MM.1S (cell line): Measurements from ENCODE around the gene WWTR1.

Source experiments
- DNase-seq: peaks from one replicate; pipeline ENCODE4 v3.0.0-alpha.2; 2015
- H2AFZ ChIP-seq: fragments of 300-600 bp; sonication (generic); 2 replicates; pipeline ENCODE4 v1.6.0; 2016; ENCODE audit warnings: antibody characterized with exemption, low read length
- H3F3A ChIP-seq: fragments of 300-600 bp; sonication (generic); 2 replicates; pipeline ENCODE4 v1.6.1; 2016; ENCODE audit warnings: mild to moderate bottlenecking, antibody characterized with exemption, low read length, moderate library complexity, mixed read lengths; ENCODE audit not compliant: insufficient read depth
- H3K27ac ChIP-seq: fragments of 300-600 bp; sonication (generic); 2 replicates; pipeline ENCODE4 v1.5.1; 2016; ENCODE audit warnings: mild to moderate bottlenecking, low read length
- H3K27me3 ChIP-seq: fragments of 300-600 bp; sonication (generic); replicated peaks from 2 replicates; pipeline ENCODE4 v1.6.0; 2016; ENCODE audit warnings: low read length; ENCODE audit not compliant: insufficient read depth
- H3K36me3 ChIP-seq: fragments of 300-600 bp; sonication (generic); replicated peaks from 2 replicates; pipeline ENCODE4 v1.6.1; 2016; ENCODE audit warnings: mild to moderate bottlenecking, low read length, mixed read lengths; ENCODE audit not compliant: insufficient read depth
- H3K4me1 ChIP-seq: fragments of 300-600 bp; sonication (generic); 2 replicates; pipeline ENCODE4 v1.6.1; 2016; ENCODE audit warnings: low read length, mixed read lengths
- H3K4me2 ChIP-seq: fragments of 300-600 bp; sonication (generic); 2 replicates; pipeline ENCODE4 v1.6.0; 2016; ENCODE audit warnings: low read depth, low read length
- H3K4me3 ChIP-seq: fragments of 300-600 bp; sonication (generic); 2 replicates; pipeline ENCODE4 v1.5.1; 2016; ENCODE audit warnings: low read length, mixed read lengths
- H3K79me2 ChIP-seq: fragments of 300-600 bp; sonication (generic); 2 replicates; pipeline ENCODE4 v1.6.1; 2016; ENCODE audit warnings: mixed run types, low read length, mixed read lengths
- H3K9ac ChIP-seq: fragments of 300-600 bp; sonication (generic); 2 replicates; pipeline ENCODE4 v1.6.1; 2016; ENCODE audit warnings: low read length, mixed read lengths
- H3K9me2 ChIP-seq: fragments of 300-600 bp; sonication (generic); replicated peaks from 2 replicates; pipeline ENCODE4 v1.6.1; 2016; ENCODE audit warnings: mild to moderate bottlenecking, low read length, mixed read lengths; ENCODE audit not compliant: insufficient read depth
- H3K9me3 ChIP-seq: fragments of 300-600 bp; sonication (generic); replicated peaks from 2 replicates; pipeline ENCODE4 v1.6.1; 2016; ENCODE audit warnings: mild to moderate bottlenecking, low read length, mixed read lengths; ENCODE audit not compliant: insufficient read depth
- H4K20me1 ChIP-seq: fragments of 300-600 bp; sonication (generic); 2 replicates; pipeline ENCODE4 v1.6.1; 2016; ENCODE audit warnings: mild to moderate bottlenecking, low read length, moderate library complexity, mixed read lengths; ENCODE audit not compliant: insufficient read depth
- CTCF ChIP-seq: fragments of 300-600 bp; sonication (generic); IDR thresholded peaks from 2 replicates; pipeline ENCODE4 v1.5.1; 2016; ENCODE audit warnings: antibody characterized with exemption, low read length, mixed read lengths
- EZH2 ChIP-seq: fragments of 300-600 bp; sonication (generic); optimal IDR thresholded peaks from 2 replicates; pipeline ENCODE3; 2017; ENCODE audit warnings: low read depth, mild to moderate bottlenecking, antibody characterized with exemption, low read length, mixed read lengths
- EZH2phosphoT487 ChIP-seq: fragments of 300-600 bp; sonication (generic); IDR thresholded peaks from 2 replicates; pipeline ENCODE4 v1.6.1; 2018; ENCODE audit warnings: antibody characterized with exemption, low read length

WWTR1 gene

DNA sequence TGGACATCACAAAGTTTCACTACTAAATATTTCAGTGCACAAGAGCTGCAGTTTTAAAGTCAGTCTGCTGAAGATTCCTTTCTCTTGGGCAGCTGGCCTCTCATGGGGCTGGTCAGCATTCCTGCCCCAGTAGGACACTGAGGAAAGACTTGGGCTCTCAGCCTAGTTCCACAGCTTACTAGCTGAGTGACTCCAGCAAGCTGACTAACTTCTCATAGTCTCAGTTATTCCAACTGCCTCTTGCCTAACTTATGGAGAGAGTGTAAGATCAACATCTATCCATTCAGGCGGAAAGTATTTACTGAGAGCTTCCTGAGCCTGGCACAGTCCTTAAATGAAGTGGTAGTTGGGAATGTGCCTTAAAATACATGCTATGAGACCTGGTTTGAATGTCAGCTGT lies 156.3 kb downstream of the WWTR1 start:
- no peak overlapping the region for H3K4me2 ChIP-seq
- no peaks in the 10 kb centered on the region for H3K4me1 ChIP-seq
- H4K20me1 ChIP-seq = no peaks in the 10 kb centered on the region
- no peaks in the 10 kb centered on the region for H3K27me3 ChIP-seq
- TF ChIP-seq CTCF (no peak), EZH2 (no peak), EZH2phosphoT487 (no peak)
- H3K36me3 ChIP-seq = no peaks in the 10 kb centered on the region
- no peak overlapping the region for H3K27ac ChIP-seq
- no peak overlapping the region for H2AFZ ChIP-seq
- H3K9ac ChIP-seq = no peak overlapping the region
- no peaks in the 10 kb centered on the region for H3K9me3 ChIP-seq
- no peaks in the 10 kb centered on the region for H3K9me2 ChIP-seq
- no peak overlapping the region for H3K4me3 ChIP-seq
- H3F3A ChIP-seq = no peaks in the 10 kb centered on the region
- H3K79me2 ChIP-seq = no peaks in the 10 kb centered on the region
- DNase-seq = no peak

GRCh38 chr3:149497966-149498670 lies 159.7 kb downstream of the WWTR1 start:
- Histone ChIP-seq H3K9ac (no peak overlapping the region), H3K4me1 (no peaks in the 10 kb centered on the region), H3K9me3 (no peaks in the 10 kb centered on the region), H2AFZ (no peak overlapping the region), H3K27ac (no peak overlapping the region), H3K36me3 (no peaks in the 10 kb centered on the region), H3K4me2 (no peak overlapping the region), H3K27me3 (no peaks in the 10 kb centered on the region), H3K9me2 (no peaks in the 10 kb centered on the region), H4K20me1 (no peaks in the 10 kb centered on the region), H3F3A (no peaks in the 10 kb centered on the region), H3K79me2 (no peaks in the 10 kb centered on the region), H3K4me3 (no peak overlapping the region)
- DNase-seq = no peak
- TF ChIP-seq EZH2 (no peak), CTCF (no peak), EZH2phosphoT487 (no peak)

- H3K79me2 ChIP-seq = no peaks in the 10 kb centered on the region
- no peaks in the 10 kb centered on the region for H3F3A ChIP-seq
- H3K36me3 ChIP-seq = no peaks in the 10 kb centered on the region
- H3K9me3 ChIP-seq = no peaks in the 10 kb centered on the region
- H3K4me3 ChIP-seq = no peak overlapping the region
- no peaks in the 10 kb centered on the region for H3K27me3 ChIP-seq
- H3K9me2 ChIP-seq = no peaks in the 10 kb centered on the region
- no peak overlapping the region for H3K27ac ChIP-seq
- no peaks in the 10 kb centered on the region for H3K4me1 ChIP-seq
- no peak overlapping the region for H2AFZ ChIP-seq
- TF ChIP-seq EZH2phosphoT487 (no peak), EZH2 (no peak), CTCF (no peak)
- no peak overlapping the region for H3K4me2 ChIP-seq
- H3K9ac ChIP-seq = no peak overlapping the region
- DNase-seq = no peak
- no peaks in the 10 kb centered on the region for H4K20me1 ChIP-seq
Observed at GRCh38 chr3:149496891-149497290, 160.9 kb downstream of the WWTR1 start.
